Mesenteric fat pad (tissue), 1 donor: ENCODE results near the gene ALOX15B. TPM values are rescaled to one million over a fixed set of nuclear protein-coding genes. Genes with fewer than 3 reads are reported as not detected.

Experiments used
- DNase-seq: peaks from one replicate; pipeline ENCODE4 v3.0.0-alpha.2; 2020; ENCODE audit warnings: low spot score
- total RNA-seq: library from RNA; stranded (reverse); fragmentation: NEBNext Ultra II Directional; extraction: Animal tissue kit (Norgen Biotek cat#: 25700); gene quantifications from one replicate; pipeline ENCODE4 v1.2.1, GENCODE V29; 2021
- donor health status: DM: yes; HTN: yes; CAD: no.

ALOX15B gene
- total RNA-seq, 1 donor from 2014 or later: 2.9 TPM

GRCh38 chr17:8039611-8040168 lies 831 bp downstream of the ALOX15B start:
- no peak for DNase-seq

GRCh38 chr17:8041249-8041928 lies 2.5 kb downstream of the ALOX15B start:
- peak; percentile 41 for DNase-seq

GRCh38 chr17:8041979-8042378 lies 3.1 kb downstream of the ALOX15B start:
- no peak for DNase-seq

- DNase-seq: peak; percentile 76
Observed at GRCh38 chr17:8044819-8045810, 6.3 kb downstream of the ALOX15B start.

- DNase-seq: peak; percentile 73
Observed at GRCh38 chr17:8046306-8046928, 7.6 kb downstream of the ALOX15B start.

GRCh38 chr17:8046929-8047768 lies 8.3 kb downstream of the ALOX15B start:
- peak; percentile 83 for DNase-seq

GRCh38 chr17:8047769-8048110 lies 8.9 kb downstream of the ALOX15B start:
- peak; percentile 68 for DNase-seq

GRCh38 chr17:8048236-8048635 lies 9.4 kb downstream of the ALOX15B start:
- DNase-seq: peak; percentile 85

GRCh38 chr17:8048736-8049135 lies 9.9 kb downstream of the ALOX15B start:
- DNase-seq: peak; percentile 72

- DNase-seq: peak; percentile 55
Observed at GRCh38 chr17:8051831-8052230, 13.0 kb downstream of the ALOX15B start.

GRCh38 chr17:8052256-8053252 lies 13.7 kb downstream of the ALOX15B start:
- DNase-seq: peak; percentile 60

GRCh38 chr17:8053600-8053999 lies 14.7 kb downstream of the ALOX15B start:
- DNase-seq: peak; percentile 16

- peak; percentile 72 for DNase-seq
Observed at GRCh38 chr17:8055851-8056231, 17.0 kb downstream of the ALOX15B start.

- DNase-seq: peak; percentile 71
Observed at GRCh38 chr17:8056232-8056975, 17.5 kb downstream of the ALOX15B start.

GRCh38 chr17:8056976-8057625 lies 18.2 kb downstream of the ALOX15B start:
- DNase-seq: peak; percentile 53

GRCh38 chr17:8057691-8058114 lies 18.8 kb downstream of the ALOX15B start:
- DNase-seq: peak; percentile 22

- peak; percentile 35 for DNase-seq
Observed at GRCh38 chr17:8059131-8059530, 20.3 kb downstream of the ALOX15B start.

- DNase-seq: no peak
Observed at GRCh38 chr17:8060274-8060673, 21.4 kb downstream of the ALOX15B start.
